CD14-positive monocyte (primary cell): Measurements from ENCODE around the gene ABTB2. TPM values are rescaled to one million over a fixed set of nuclear protein-coding genes. Genes with fewer than 3 reads are reported as not detected.

Experiments
- DNase-seq, 3 donors: peaks; one replicate each; pipeline ENCODE4 v3.0.0-alpha.2; 2011 to 2022
- H2AFZ ChIP-seq: 2 replicates; pipeline ENCODE4 v1.6.0; 2012; ENCODE audit warnings: mild to moderate bottlenecking, low read depth, low read length, inconsistent platforms; ENCODE audit not compliant: insufficient read depth, poor library complexity, severe bottlenecking
- H3K27ac ChIP-seq, 2 donors: 1 replicate in 1 of 2; 2 replicates in 1 of 2; pipeline ENCODE4 v1.5.1; 2012 to 2013; ENCODE audit warnings: low read length in 2 of 2, control low read depth in 1 of 2, inconsistent platforms in 1 of 2, low read depth in 1 of 2, mild to moderate bottlenecking in 1 of 2
- H3K27me3 ChIP-seq, 2 donors: one replicate each; pipeline versions ENCODE4 v1.6.0 to v1.6.1; 2011 to 2013; ENCODE audit warnings: low read length in 2 of 2; ENCODE audit not compliant: control insufficient read depth in 2 of 2, insufficient read depth in 2 of 2
- H3K36me3 ChIP-seq, 2 donors: replicated peaks in 1 of 2; 1 replicate in 1 of 2; 2 replicates in 1 of 2; pipeline versions ENCODE4 v1.5.1 to v1.6.1; 2012 to 2013; ENCODE audit warnings: low read length in 2 of 2, control low read depth in 1 of 2, inconsistent platforms in 1 of 2, mild to moderate bottlenecking in 1 of 2; ENCODE audit not compliant: insufficient read depth in 2 of 2, control insufficient read depth in 1 of 2
- H3K4me1 ChIP-seq, 2 donors: 1 replicate in 1 of 2; 2 replicates in 1 of 2; pipeline versions ENCODE4 v1.5.1 to v1.6.1; 2012 to 2013; ENCODE audit warnings: low read length in 2 of 2, control low read depth in 1 of 2, inconsistent platforms in 1 of 2, mild to moderate bottlenecking in 1 of 2, moderate library complexity in 1 of 2; ENCODE audit not compliant: insufficient read depth in 2 of 2, control insufficient read depth in 1 of 2
- H3K4me2 ChIP-seq: replicated peaks from 2 replicates; pipeline ENCODE3; 2012; ENCODE audit warnings: low read length, moderate library complexity, mild to moderate bottlenecking; ENCODE audit not compliant: poor library complexity, severe bottlenecking; ENCODE audit errors: extremely low read depth
- H3K4me3 ChIP-seq, 3 experiments: fragments of 200-600 bp in 1 of 3; sonication (generic) in 1 of 3; replicated peaks in 1 of 3; 1 replicate in 2 of 3; 2 replicates in 1 of 3; pipeline ENCODE4 v1.5.1; 2011 to 2013; ENCODE audit warnings: low read length in 3 of 3, mild to moderate bottlenecking in 3 of 3, control low read depth in 2 of 3, low read depth in 2 of 3, inconsistent platforms in 1 of 3, moderate library complexity in 1 of 3
- H3K79me2 ChIP-seq: 2 replicates; pipeline ENCODE4 v1.6.0; 2012; ENCODE audit warnings: mild to moderate bottlenecking, control low read depth, inconsistent platforms, low read length, moderate library complexity; ENCODE audit not compliant: insufficient read depth
- H3K9ac ChIP-seq: 2 replicates; pipeline ENCODE4 v1.6.0; 2017; ENCODE audit warnings: low read length, mild to moderate bottlenecking; ENCODE audit not compliant: insufficient read depth, poor library complexity, severe bottlenecking
- H3K9me3 ChIP-seq, 2 donors: replicated peaks in 1 of 2; 1 replicate in 1 of 2; 2 replicates in 1 of 2; pipeline versions ENCODE4 v1.5.1 to v1.6.1; 2012 to 2013; ENCODE audit warnings: low read length in 2 of 2, control low read depth in 1 of 2; ENCODE audit not compliant: control insufficient read depth in 1 of 2, insufficient read depth in 1 of 2
- H4K20me1 ChIP-seq: 2 replicates; pipeline ENCODE4 v1.6.0; 2012; ENCODE audit warnings: mild to moderate bottlenecking, low read length, control low read depth, moderate library complexity; ENCODE audit not compliant: insufficient read depth
- H3K27ac Mint-ChIP-seq, 7 donors: one replicate each; pipeline ENCODE4 v1.8.0; 2020; ENCODE audit warnings: mild to moderate bottlenecking in 7 of 7, mixed read lengths in 7 of 7, moderate library complexity in 6 of 7, inconsistent platforms in 2 of 7
- H3K27me3 Mint-ChIP-seq, 3 donors: one replicate each; pipeline ENCODE4 v1.8.0; 2021 to 2022; ENCODE audit warnings: low read depth in 3 of 3, mild to moderate bottlenecking in 3 of 3, mixed read lengths in 3 of 3, moderate library complexity in 3 of 3, inconsistent platforms in 1 of 3
- H3K36me3 Mint-ChIP-seq, 2 donors: one replicate each; pipeline ENCODE4 v1.8.0; 2020; ENCODE audit warnings: mixed read lengths in 2 of 2, inconsistent platforms in 1 of 2, mild to moderate bottlenecking in 1 of 2
- H3K4me1 Mint-ChIP-seq: one replicate; pipeline ENCODE4 v1.8.0; 2020; ENCODE audit warnings: mild to moderate bottlenecking, mixed read lengths
- H3K4me3 Mint-ChIP-seq, 2 donors: one replicate each; pipeline ENCODE4 v1.8.0; 2020; ENCODE audit warnings: mild to moderate bottlenecking in 2 of 2, mixed read lengths in 2 of 2, moderate library complexity in 1 of 2
- H3K9me3 Mint-ChIP-seq, 7 donors: one replicate each; pipeline ENCODE4 v1.8.0; 2020 to 2022; ENCODE audit warnings: mixed read lengths in 7 of 7, mild to moderate bottlenecking in 6 of 7, moderate library complexity in 6 of 7, inconsistent platforms in 2 of 7
- WGBS: methylation state at CpG from one replicate; pipeline ENCODE4 v1.1.5; 2013; ENCODE audit warnings: missing lambda C conversion rate; ENCODE audit not compliant: insufficient coverage; 5-methylcytosine and 5-hydroxymethylcytosine counted together
- intact Hi-C, 2 donors: fragments of 100-400 bp; cut with micrococcal nuclease; formaldehyde crosslinking; loops; one replicate each; pipeline versions ENCODE4 v1.15.0 to v1.15.1; 2023
- polyA plus RNA-seq, 3 donors: library from polyadenylated mRNA; depleted of rRNA in 1 of 3; unstranded in 2 of 3; stranded (reverse) in 1 of 3; fragments of 300-500 nt in 2 of 3; fragments of >200 nt in 1 of 3; fragmentation: Illumina TruSeq in 2 of 3; gene quantifications; 1 replicate in 2 of 3; 2 replicates in 1 of 3; pipeline ENCODE4 v1.2.3, GENCODE V29; 2012 to 2021
- TF ChIP-seq, protein P1 (sequence below): fragments of 200-600 bp; IDR thresholded peaks from one replicate; pipeline ENCODE4 v1.8.0; 2022; ENCODE audit warnings: antibody characterized with exemption, mild to moderate bottlenecking

ABTB2 gene
- polyA plus RNA-seq, 3 donors, result 0.25 to 1.7 (median 0.26) TPM

DNA sequence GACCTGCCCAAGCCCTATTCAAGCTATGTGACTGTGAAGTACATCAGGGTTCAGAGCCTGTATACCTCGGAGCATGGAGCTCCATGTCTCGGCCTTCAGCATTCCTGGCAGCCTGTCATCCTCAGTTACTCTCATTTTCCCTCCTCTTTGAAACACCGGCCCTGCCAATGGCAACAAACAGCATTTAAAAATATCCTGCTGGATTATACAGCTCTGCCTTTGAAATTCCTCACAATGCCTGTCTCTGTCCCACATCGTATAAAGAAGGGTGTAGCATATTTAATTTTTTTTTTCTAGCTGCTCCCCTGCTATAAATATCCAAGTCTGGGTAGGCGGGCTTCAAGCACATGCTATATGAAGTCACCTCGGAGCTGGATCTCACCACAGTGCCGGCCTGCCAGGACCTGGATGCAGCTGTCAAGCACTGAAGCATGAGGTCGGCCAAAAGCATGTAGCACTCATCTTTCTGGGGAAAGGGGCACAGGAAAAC, 11.8 kb downstream of the ABTB2 start:
- Mint-ChIP-seq H3K27me3 (peaks cover 5 to 11% (median 8%) of the 10 kb centered on the region in 3 donors), H3K36me3 (peaks cover 0 to 2% of the 10 kb centered on the region in 2 donors), H3K4me3 (no peak overlapping the region), H3K9me3 (peaks cover 0 to 2% (median 0%) of the 10 kb centered on the region in 7 donors), H3K27ac (no peak overlapping the region), H3K4me1 (peaks cover 28% of the 10 kb centered on the region)
- Histone ChIP-seq H3K79me2 (no peaks in the 10 kb centered on the region), H3K27ac (no peak overlapping the region), H3K36me3 (no peaks in the 10 kb centered on the region), H3K4me1 (peaks cover 22 to 31% of the 10 kb centered on the region in 2 donors), H3K9me3 (no peaks in the 10 kb centered on the region), H3K4me3 (no peak overlapping the region), H2AFZ (no peak overlapping the region), H3K9ac (no peak overlapping the region), H3K27me3 (no peaks in the 10 kb centered on the region), H4K20me1 (no peaks in the 10 kb centered on the region), H3K4me2 (no peak overlapping the region)
- intact Hi-C loops, result no loop called here
- no peak for DNase-seq
- TF ChIP-seq, protein P1, sequence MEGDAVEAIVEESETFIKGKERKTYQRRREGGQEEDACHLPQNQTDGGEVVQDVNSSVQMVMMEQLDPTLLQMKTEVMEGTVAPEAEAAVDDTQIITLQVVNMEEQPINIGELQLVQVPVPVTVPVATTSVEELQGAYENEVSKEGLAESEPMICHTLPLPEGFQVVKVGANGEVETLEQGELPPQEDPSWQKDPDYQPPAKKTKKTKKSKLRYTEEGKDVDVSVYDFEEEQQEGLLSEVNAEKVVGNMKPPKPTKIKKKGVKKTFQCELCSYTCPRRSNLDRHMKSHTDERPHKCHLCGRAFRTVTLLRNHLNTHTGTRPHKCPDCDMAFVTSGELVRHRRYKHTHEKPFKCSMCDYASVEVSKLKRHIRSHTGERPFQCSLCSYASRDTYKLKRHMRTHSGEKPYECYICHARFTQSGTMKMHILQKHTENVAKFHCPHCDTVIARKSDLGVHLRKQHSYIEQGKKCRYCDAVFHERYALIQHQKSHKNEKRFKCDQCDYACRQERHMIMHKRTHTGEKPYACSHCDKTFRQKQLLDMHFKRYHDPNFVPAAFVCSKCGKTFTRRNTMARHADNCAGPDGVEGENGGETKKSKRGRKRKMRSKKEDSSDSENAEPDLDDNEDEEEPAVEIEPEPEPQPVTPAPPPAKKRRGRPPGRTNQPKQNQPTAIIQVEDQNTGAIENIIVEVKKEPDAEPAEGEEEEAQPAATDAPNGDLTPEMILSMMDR, result no peak
- 94% methylated on average over 4 of the region's 8 CpGs for WGBS

DNA sequence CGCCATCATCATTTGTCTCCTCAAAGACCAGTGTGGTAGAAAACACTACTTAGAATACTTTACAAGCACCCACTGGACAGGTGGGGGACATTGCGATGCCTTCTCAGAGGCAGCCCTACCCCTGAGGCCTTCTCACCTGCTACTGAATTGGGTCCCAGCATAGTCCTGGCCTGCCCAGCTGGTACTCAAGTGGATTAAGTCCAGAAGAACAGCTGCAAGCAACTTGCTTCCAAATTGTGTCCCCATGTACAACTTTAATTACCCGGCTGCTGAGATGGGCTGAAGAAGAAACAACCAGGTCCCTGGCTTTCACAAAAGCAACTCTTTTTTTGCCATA, 12.3 kb downstream of the ABTB2 start:
- H3K27me3 Mint-ChIP-seq, result peaks cover 5 to 11% (median 8%) of the 10 kb centered on the region in 3 donors
- Histone ChIP-seq H3K4me2 (no peak overlapping the region), H3K9me3 (no peaks in the 10 kb centered on the region), H4K20me1 (no peaks in the 10 kb centered on the region), H2AFZ (peak overlapping the region; percentile 4), H3K27ac (no peak overlapping the region), H3K36me3 (no peaks in the 10 kb centered on the region), H3K9ac (no peak overlapping the region), H3K27me3 (no peaks in the 10 kb centered on the region), H3K4me3 (no peak overlapping the region), H3K4me1 (peaks cover 26 to 36% of the 10 kb centered on the region in 2 donors), H3K79me2 (no peaks in the 10 kb centered on the region)
- intact Hi-C loops, result no loop called here
- H3K27ac Mint-ChIP-seq, result no peak overlapping the region
- peaks cover 0 to 2% (median 0%) of the 10 kb centered on the region in 7 donors for H3K9me3 Mint-ChIP-seq
- TF ChIP-seq, protein P1, result no peak
- peaks cover 31% of the 10 kb centered on the region for H3K4me1 Mint-ChIP-seq
- DNase-seq, result no peak
- H3K4me3 Mint-ChIP-seq, result peak overlapping the region in 1 of 2 donors; percentile 3
- peaks cover 0 to 2% of the 10 kb centered on the region in 2 donors for H3K36me3 Mint-ChIP-seq
- 62% methylated on average over 2 of the region's 3 CpGs for WGBS
